Neural cell (in vitro differentiated cells): Measurements from ENCODE around the gene RHO.

Source experiments
- EP300 ChIP-seq: fragments of 450-650 bp; conservative IDR thresholded peaks from 2 replicates; pipeline ENCODE4 v1.6.1; 2014; ENCODE audit warnings: antibody characterized with exemption, mild to moderate bottlenecking, moderate library complexity; ENCODE audit not compliant: poor library complexity, severe bottlenecking
- TF ChIP-seq, protein P1 (sequence below): fragments of 450-650 bp; IDR thresholded peaks from 2 replicates; pipeline ENCODE4 v1.5.1; 2014; ENCODE audit warnings: antibody characterized with exemption, mild to moderate bottlenecking, moderate library complexity; ENCODE audit not compliant: poor library complexity, severe bottlenecking

GRCh38 chr3:129532261-129532660 lies 3.8 kb downstream of the RHO start:
- TF ChIP-seq, protein P1, sequence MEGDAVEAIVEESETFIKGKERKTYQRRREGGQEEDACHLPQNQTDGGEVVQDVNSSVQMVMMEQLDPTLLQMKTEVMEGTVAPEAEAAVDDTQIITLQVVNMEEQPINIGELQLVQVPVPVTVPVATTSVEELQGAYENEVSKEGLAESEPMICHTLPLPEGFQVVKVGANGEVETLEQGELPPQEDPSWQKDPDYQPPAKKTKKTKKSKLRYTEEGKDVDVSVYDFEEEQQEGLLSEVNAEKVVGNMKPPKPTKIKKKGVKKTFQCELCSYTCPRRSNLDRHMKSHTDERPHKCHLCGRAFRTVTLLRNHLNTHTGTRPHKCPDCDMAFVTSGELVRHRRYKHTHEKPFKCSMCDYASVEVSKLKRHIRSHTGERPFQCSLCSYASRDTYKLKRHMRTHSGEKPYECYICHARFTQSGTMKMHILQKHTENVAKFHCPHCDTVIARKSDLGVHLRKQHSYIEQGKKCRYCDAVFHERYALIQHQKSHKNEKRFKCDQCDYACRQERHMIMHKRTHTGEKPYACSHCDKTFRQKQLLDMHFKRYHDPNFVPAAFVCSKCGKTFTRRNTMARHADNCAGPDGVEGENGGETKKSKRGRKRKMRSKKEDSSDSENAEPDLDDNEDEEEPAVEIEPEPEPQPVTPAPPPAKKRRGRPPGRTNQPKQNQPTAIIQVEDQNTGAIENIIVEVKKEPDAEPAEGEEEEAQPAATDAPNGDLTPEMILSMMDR, result no peak
- no peak for TF ChIP-seq EP300
